Measurements from ENCODE around the gene LAMA5.

LAMA5 gene

DNA sequence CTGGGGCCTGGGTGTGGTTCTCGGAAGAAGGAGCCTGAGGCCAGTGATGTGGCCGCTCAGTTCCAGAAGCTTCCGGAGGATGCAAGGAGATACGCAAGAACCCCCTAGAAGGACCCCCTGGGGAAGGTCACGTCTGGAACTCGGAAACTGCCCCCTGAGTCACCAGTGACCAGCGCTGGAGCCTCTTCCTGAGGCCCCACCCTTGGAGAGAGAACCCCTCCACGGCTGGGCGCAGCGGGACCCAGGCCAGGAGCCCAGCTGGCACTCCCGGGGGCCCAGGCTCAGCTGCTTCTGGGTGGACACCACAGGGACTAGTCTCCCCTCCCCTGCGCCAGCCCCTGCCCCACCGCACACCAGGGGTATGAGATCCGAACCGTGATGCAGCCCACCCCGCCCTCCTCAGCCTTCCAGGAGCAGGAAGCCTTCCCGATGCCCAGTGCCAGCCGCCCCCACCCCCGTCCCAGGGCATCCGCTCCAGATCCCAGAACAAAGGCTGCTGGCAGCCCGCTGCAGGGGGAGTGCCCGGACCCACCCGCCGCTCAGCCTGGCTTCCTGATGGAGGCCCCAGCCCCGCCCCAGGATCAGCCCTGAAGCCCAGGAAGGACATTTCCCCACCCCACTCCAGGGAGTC, 7.5 kb downstream of the LAMA5 start:
- no peak for DNase-seq (ENCODE audit: low spot score)

DNA sequence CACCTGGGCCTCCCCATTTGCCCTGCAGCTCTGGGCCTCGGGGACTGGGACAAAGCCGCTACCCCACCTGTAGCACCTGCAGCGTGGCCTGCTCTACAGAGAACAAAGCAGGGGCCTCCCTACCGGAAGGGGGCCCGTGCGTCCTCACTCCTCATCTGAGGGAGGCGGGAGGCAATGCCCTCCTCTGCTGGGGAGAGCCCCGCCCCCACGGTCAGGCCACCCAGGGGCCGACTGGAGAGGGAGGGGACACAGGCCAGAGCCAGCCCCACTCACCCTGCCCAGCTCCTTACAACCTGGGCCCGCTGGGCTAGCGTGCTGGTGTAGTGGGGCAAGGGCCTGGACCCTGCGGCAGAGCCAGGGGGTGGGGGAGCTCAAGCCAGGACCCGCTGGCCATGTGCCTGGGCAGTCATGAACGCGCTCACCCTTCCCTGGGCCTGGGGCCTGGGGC, 8.0 kb downstream of the LAMA5 start:
- no peak for DNase-seq (ENCODE audit: low spot score)

DNA sequence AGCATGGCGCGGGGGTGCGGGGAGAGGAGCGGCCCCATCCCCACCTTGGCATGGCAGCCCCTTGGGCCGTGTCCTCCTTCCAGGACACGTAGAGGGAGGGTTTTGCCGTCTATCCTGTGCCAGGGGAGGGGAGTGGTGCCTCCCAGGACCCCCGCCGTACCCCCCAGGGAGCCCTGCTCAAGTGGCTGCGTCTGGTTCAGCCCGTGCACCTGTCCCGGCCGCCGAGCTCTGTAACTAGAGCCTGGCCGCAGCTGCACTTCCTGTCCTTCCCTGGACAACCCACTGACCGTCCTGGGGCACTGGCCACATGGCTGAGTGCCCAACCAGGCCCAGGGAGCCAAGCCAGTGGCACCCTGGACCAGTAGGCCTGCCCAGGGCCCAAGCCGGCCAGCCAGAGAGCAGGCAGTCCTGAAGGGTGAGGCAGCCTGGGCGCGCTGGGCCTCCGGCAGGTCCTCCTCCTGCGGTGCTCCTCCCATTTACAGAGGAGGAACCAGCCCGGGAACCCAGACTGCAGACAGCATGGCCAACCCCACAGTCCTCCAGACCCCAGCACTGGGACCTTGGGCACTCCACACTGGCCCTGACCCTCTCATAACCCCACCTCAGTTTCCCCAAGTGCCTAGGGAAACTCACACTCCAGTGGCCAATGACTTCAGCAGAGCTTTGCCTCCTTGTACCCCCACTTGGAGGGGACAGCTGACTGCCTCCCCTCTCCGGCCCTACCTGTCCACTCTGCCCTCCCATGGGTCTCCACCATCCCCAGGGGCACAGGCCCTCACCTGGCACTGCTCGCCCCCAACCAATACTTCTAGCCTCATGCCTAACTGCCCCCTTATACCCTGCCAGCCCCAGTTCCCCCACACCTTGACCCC, 8.7 kb downstream of the LAMA5 start:
- no peak for DNase-seq (ENCODE audit: low spot score)

DNA sequence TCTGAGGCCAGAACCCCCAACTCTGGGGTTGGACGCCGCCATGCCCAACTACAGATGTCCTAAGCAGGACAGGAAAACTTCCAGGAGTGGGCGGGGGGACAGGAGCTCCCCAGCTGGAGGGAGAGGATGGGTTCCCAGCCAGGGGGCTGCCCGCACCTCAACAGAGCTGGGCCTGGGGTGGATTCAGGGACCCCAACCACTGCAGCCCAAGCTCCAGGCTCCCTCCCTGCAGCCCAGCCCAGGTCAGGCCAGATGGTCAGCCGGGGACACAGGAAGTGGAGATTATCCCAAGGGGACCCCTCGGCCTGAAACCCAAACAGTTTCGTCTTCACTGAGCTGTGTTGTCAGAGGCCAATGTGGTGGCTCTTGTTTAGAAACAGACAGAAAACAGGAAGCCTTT, 9.4 kb downstream of the LAMA5 start:
- no peak for DNase-seq (ENCODE audit: low spot score)

DNA sequence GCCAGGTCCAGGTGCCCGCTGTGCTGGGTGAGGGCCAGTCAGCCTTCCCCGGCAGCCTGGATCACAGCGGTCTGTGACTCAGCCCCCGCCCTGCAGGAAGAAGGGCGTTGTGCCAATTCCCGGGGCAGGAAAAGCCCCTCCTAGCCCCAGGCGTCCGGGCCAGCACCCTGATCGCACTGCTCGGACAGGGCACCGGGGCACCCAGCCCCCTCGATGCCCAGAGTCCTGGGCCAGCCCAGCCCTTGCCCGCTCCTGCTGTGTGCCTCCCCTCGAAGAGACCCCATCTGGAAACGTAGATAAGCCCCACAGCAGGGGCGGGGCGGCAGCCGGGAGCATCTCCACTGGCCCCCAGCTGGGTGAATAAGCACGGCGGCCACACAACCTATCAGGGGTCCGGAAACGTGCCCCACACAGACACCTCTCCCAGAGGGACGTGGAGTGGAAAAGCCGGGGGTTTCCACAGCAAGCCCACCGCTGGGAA, 9.9 kb downstream of the LAMA5 start:
- no peak for DNase-seq (ENCODE audit: low spot score)

DNA sequence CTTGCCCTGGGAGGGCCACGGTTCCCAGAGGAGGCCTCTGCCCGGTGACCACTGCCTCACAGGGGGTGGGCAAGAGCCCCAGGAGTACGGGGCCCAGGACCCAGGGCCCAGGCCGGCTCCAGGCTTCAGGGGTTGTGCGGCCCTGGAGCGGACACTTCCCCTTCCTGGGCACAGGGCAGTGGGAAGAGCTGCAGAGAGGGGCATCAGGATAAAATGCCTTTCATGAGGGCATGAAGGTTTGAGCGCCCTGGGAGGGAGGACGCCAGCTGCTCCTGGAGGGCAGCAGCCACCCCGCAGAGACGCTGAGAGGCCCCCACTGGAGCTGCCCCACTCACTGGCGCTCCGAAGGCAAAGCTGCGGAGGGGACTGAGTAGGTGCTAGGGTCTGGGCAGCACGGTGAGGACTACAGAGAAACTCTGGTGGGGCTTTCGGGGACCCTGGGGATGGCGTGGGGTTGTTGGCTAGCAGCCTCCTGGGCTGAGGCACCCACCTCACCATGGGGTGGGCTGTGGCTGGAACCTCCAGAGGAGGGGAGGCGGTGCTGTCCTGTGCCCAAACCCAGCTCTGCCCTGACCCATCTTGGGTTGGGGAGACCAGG, 10.4 kb downstream of the LAMA5 start:
- DNase-seq (ENCODE audit: low spot score), result no peak

DNA sequence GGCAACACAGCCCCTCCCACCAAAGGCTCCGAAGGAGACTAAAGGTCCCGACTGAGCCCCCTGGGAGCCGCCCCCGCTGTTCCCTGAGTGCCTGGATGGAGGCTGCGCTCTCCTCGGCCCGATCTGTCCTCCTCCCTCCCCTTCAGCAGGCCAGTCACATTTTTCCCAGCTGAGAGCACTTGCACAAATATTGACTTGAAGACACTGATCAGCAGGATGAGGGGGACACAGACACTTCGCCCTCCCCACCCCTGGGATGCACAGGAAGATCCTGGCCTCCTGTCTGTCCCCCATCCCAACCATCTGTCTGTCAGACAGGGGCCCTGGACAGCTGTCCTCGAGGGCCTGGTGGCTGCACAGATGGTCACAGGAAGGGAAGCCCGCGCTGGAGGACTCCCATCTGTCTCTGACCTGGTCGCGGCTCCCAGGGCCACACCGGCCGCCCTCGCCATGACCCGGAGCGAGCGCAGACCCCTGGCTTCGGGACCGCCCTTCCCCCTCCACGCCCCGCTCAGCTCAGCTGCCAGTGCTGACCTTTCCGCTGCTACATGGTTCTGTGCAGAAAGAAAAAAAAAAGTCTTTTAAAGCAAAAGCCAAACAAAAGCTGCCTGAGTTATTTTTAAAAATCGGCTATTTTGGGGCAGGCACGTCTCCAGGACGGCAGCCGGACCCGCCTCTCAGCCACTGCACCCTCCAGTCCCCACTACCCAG, 11.1 kb downstream of the LAMA5 start:
- no peak for DNase-seq (ENCODE audit: low spot score)

DNA sequence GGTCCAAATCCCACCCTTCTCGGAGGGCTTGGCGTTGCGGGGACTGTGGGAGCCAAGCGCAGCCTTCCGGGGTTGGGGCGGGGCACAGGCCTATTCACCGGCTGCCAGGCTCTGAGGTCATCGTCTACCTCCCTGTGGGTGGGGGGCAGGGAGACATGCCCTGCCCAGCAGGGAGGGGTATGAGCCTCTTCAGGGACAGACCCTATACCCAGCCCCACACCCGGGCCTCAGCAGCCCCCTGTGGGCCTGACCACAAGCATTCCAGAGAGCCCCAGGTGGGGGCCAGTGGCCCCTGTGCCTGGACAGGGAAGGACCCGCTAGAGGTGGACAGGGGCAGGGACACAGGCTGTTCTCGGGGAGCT, 11.6 kb downstream of the LAMA5 start:
- DNase-seq (ENCODE audit: low spot score), result no peak

DNA sequence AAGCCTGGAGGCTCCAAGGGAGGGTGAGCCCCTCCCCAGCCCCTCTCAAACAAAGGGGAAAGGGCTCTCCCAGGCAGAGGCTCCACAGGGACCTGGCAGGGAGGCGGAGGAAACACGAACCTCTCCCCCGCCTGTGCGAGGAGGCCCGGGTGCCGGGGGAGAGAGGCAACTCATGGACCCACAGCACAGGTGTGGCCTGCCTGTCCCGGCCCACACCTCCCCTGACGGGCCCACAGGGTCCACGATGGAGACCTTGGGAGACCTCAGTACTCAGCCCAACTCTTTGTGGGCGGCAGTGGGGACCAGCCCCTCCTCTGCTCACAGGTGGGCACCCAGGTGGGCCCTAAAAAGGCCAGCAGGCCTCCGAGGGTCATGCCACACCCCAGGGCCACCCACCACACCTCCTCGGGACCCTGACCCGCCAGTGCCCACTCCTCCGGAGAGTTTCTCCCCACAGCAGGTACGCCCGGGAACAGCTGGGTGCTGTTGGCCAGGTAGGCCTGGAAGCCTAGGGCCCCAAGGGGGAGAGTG, 12.2 kb downstream of the LAMA5 start:
- no peak for DNase-seq (ENCODE audit: low spot score)

DNA sequence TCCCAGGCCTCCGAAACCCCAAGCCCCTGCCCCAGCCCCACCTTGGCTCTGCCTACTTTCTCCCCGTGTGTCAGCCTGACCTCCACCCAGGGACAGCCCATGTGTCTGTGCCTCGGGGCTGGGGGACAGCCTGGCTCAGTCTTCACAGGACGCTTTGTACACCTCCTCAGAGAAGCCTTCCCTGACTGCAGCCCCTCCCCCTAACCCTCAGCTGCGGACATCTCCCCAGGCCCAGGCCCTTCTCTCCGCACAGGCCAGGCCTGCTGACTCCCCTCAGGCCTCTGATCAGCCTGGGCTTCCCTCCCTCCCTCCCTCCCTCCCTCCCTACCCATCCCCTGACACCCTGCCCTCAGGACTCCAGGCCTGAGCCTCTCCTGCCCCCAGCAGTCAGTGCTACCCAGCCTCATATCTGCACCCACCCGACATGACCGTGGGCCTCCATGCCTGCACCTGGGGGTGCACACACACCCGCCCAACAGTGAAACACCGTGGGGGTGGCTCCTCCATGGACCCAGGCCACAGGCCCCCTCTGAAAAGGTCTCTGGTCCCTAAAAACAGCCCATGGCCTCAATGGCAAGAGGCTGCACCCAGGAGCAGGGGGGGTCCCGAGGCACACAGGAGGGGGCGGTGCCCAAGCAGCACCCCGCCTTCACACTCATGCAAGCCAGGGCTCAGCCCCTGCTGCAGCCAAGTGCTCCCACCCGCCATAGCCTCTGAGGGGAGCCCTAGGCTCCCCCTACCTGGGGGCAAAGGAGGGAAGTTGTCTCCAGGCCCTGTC, 12.9 kb downstream of the LAMA5 start:
- no peak for DNase-seq (ENCODE audit: low spot score)

DNA sequence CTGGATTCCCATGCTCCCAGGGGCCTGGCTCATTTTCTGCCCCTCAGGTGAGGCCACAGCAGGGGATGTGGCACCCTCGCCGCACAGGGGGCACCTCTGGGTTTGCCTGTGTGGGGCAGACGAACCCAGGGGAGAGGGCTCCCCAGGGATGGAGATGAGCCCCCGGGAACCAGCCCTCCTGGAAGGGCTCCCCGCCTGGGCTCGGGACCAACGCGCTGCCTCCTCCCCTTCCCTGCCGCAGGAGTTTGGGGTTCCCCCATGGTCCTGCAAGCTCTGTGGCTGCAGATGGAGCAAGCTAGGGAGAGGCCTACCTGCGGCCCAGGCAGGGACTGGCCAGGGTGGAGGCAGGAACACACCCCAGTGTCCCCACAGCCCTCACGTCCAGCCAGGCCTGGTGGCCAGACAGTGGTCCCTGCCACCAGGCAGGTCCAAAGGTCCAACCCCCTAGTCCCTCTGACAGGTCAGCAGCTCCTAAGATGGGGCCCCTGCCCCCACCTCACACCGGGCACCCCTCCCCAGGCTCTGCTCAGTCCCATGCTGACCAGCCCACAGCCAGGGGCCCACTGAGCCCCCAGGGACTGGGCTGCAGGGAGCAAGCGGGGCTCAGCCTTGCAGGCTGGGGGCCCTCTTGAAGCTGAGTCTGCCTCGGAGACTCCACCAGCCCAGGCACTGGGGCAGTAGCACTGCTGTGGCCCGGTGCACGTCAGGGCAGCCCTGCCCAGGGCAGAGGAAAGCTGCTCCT, 13.7 kb downstream of the LAMA5 start:
- no peak for DNase-seq (ENCODE audit: low spot score)

DNA sequence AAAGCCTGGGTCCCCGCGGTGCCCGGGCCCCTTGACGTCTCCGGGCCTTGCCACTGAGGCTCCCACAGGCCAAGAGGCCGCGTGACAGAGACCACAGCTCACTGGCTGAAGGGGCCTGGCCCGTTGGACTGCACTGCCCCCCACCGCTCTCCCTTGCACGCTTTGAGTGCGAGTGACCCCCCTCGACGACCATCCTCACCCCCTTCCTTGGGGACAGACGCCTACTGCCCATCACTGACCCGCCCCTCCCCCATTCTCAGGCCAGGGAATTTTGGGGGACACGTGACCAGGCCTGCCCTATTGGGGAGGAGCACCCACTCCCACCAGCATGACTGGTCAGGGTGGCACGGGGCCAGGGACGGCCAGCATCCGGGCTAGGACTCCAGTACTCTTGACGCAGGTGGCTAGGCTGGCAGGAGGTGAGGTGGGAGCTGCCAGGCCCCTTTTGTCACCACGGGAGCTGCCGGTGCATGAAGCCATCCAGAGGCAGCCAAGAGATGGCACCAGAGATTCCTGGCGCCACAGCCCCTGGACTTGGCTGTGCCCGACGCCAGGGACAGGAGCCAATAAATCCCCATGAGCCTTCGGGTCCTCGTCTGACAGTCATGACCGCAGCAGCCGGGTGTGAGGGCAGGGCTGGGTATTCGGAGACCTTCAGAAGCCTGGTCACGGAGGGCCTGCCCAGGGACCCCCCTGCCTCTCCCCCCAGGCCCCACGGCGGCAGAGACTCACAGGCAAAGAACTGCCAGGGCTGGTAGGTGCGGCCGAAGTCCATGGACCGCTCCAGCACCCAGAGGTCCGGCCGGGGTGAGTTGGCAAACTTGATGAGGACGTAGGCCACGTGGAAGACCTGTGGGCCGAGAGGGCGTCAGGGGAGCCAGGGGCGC, 14.5 kb downstream of the LAMA5 start:
- no peak for DNase-seq (ENCODE audit: low spot score)

DNA sequence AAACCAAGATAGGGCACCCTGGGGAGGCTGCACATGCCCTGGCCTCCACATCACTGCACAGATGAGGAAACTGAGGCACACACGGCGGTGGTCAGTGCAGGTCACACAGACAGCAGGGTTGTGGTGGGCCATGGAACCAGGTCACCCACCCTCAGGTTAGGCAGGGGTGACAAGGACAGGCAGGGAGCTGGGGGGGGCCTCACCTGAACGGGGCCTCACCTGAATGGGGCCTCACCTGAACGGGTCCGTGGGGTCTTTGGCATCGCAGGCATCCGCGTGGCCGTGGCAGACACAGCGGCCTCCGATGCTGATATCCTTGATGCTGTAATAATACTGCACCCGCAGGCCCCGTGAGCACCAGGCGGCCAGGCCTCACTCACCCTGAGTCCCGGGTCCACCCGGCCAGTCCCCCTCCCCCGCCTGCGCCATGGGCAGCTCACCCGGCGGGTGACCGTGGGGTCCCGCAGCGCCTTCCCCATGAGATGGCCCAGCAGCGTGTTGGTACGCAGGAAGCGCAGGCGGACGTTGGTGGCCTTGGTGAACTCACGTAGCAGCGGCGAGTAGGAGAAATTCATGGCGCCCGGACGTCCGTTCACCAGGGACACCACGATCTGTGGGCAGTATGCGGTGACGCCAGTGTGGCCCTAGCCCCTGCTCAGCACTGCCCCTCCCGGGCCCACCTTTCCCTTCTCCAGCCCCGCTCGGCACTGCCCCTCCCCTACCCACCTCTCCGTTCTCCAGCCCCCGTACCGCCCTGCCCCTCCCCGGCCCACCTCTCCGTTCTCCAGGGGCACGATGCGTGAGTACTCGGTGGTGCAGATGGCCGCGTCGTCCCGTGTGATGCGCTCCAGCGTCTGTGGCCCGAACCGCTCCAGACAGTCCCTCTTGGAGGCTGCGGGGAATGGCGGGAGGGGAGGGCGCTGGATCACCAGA, 15.4 kb downstream of the LAMA5 start:
- DNase-seq (ENCODE audit: low spot score), result no peak

DNA sequence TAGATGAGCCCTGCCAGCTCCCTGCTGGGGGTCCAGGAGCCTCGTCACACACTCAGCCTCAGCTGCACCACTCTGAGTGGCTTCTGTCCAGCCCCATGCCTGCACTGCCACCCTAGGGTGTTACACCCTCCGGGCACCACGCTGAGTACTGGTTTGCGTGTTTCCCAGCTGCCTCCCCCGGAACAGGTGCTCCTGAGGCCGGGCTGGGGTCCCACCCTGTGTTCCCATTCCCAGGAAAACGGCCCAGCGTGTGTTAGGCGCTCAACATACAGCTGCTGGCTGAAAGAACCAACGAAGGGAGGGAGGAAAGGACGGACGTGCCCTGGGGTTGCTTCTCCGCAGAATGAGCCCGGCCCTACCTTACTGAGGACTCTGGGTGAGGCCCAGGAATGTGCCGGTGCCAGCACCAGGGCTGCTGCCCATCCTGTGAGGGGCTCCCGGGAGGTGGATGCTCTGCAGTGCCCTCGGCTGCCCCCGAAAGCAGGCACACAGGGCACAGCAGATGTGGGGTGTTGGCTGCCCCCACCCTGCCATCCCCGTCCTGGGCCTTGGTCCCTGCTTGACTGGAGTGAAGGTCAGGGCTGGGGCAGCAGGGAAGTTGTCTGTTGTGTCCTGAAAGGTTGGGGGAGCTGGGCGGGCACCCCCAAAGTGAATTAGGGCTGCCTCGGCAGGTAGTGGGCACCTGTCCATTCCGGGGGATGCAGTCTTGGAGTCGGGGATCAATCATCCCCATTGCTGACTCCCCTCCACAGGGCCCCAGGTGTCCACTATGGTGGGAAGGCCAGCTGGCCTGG, 16.3 kb downstream of the LAMA5 start:
- no peak for DNase-seq (ENCODE audit: low spot score)

DNA sequence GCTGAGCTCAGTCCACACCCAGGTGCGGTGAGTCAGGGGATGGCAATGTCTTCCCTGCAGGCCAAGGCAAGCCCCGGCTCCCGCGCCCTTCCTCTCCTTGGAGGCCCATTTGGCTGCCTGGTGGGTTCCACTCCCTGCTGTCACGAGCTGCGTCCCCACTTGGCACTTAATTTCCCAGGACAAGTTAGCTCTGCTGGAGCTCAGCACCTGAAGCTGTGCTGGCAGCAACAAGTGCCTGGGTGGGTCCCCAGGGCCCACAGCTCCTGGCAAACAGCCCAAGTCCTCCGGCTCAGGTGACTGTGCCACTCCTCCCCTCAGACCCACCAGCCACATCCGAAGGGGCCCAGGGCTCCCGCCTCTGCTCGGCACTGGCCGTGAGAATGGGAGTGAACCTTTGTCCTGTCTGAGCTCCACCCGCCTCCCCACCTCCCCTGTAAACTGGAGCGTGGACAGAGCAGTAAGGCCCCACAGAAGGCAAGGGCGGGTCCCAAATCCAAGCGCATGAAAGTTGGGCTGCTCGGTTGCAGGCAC, 16.9 kb downstream of the LAMA5 start:
- peak; percentile 69 for DNase-seq (ENCODE audit: low spot score)

DNA sequence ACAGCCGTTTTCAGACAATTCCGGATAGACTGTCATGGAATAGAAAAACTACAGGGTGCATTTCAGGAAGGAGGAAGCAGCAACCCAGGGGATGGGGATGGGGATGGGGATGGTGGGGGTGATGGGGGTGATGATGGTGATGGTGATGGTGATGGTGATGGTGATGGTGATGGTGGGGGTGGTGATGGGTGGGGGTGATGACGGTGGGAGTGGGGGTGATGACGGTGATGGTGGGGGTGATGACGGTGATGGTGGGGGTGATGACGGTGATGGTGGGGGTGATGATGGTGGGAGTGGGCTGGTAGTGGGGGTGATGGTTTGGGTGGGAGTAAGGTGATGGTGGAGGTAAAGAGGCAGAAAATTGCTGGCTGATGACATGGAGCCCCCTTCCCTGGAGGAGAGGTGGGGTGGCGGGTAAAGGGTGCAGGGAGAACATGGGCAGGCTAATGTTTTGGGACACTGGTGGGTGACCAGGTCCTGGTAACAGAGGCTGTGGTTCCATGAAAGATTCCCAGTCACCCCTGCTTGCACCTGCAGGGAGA, 17.5 kb downstream of the LAMA5 start:
- DNase-seq (ENCODE audit: low spot score), result no peak

DNA sequence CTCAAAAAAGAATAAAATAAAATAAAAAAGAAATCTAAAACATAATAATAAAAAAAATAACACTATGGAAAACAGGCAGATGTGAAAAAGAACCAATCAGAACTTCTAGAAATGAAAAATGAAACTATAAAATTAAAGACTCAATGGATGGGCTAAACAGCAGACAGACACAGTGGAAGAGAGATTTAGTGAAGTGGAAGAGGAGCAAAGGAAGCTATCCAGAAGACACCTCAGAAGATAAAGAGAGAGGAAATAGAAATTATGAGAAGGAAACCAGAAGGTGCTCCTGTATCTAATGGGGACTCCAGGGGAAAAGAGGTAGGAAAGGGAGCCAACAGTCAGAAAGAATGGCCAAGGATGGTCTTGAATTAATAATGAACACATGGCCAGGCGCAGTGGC, 18.5 kb downstream of the LAMA5 start:
- no peak for DNase-seq (ENCODE audit: low spot score)
